HG03135 (cell line): ENCODE results near the gene GPC4.

Experiments used
- ATAC-seq: cut with Tn5 transposase; IDR thresholded peaks from one replicate; pipeline ENCODE4 v1.9.1; 2021; ENCODE audit warnings: mild to moderate bottlenecking, moderate library complexity; ENCODE audit not compliant: unreplicated experiment

GPC4 gene

GRCh38 chrX:133412246-133412645 is 3.0 kb downstream of the GPC4 start:
- ATAC-seq, result no peak

GRCh38 chrX:133410550-133410949 is 4.7 kb downstream of the GPC4 start:
- ATAC-seq, result no peak

- no peak for ATAC-seq
Observed at GRCh38 chrX:133405498-133406185, 9.6 kb downstream of the GPC4 start.

- ATAC-seq, result no peak
Observed at GRCh38 chrX:133403984-133404383, 11.3 kb downstream of the GPC4 start.

GRCh38 chrX:133402830-133403625 is 12.3 kb downstream of the GPC4 start:
- no peak for ATAC-seq

GRCh38 chrX:133402042-133402453 is 13.2 kb downstream of the GPC4 start:
- no peak for ATAC-seq

GRCh38 chrX:133401536-133401935 is 13.8 kb downstream of the GPC4 start:
- ATAC-seq, result no peak

- no peak for ATAC-seq
Observed at GRCh38 chrX:133399411-133399810, 15.9 kb downstream of the GPC4 start.

- no peak for ATAC-seq
Observed at GRCh38 chrX:133394765-133395164, 20.5 kb downstream of the GPC4 start.

GRCh38 chrX:133392671-133393070 is 22.6 kb downstream of the GPC4 start:
- ATAC-seq, result no peak

GRCh38 chrX:133391111-133391510 is 24.2 kb downstream of the GPC4 start:
- ATAC-seq, result no peak

- no peak for ATAC-seq
Observed at GRCh38 chrX:133390676-133391075, 24.6 kb downstream of the GPC4 start.

GRCh38 chrX:133389975-133390374 is 25.3 kb downstream of the GPC4 start:
- ATAC-seq, result no peak

- no peak for ATAC-seq
Observed at GRCh38 chrX:133384454-133384853, 30.8 kb downstream of the GPC4 start.

GRCh38 chrX:133380711-133381619 is 34.3 kb downstream of the GPC4 start:
- ATAC-seq, result no peak

- ATAC-seq, result no peak
Observed at GRCh38 chrX:133376422-133376821, 38.9 kb downstream of the GPC4 start.

GRCh38 chrX:133375615-133376340 is 39.5 kb downstream of the GPC4 start:
- no peak for ATAC-seq

GRCh38 chrX:133374874-133375387 is 40.4 kb downstream of the GPC4 start:
- no peak for ATAC-seq

- ATAC-seq, result no peak
Observed at GRCh38 chrX:133373386-133374079, 41.8 kb downstream of the GPC4 start.
